ENCODE results near the gene GRAP.
"Not testable (repeated sequence)": the region's sequence is repeated elsewhere in the genome, so short reads cannot be mapped to it uniquely, and the experiment has no call there.

GRAP gene

DNA sequence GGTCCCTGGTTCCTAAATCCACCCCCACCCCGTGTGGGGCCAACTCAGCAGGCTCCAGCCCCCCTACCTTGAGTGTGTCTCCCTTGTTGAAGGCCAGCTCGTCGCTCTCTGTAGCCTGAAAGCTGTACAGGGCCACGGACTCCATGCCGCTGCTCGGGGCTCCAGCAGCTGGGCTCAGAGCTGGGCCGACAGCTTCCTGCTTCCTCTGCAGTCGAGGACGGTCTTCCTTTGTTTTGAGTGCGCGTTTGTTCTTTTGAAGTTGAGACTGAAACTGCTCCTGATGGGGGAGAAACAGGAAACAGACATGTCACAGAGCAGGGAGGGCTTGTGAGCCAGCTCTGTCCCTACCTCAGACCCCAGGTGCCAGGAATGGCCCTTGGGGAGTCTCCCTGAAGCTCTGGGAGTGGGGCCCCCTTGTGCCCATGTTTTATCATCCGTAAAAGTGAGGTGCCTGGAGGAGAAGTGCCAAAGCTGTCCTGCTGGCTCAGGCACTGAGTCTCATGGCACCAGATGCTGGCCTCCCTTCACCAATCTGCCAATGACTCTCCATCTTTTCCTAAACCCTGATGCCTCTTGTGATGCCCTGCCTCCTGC is at the start of gene GRAP:
Gene GRAP, minus strand, starts transcription at position 176 of the 594 bp plus-strand sequence. Its CDS starts 31 bp downstream, at position 145.
- in situ Hi-C loops (cut with MboI; ENCODE audit: low sequenced_read_pairs) = not testable (repeated sequence)

DNA sequence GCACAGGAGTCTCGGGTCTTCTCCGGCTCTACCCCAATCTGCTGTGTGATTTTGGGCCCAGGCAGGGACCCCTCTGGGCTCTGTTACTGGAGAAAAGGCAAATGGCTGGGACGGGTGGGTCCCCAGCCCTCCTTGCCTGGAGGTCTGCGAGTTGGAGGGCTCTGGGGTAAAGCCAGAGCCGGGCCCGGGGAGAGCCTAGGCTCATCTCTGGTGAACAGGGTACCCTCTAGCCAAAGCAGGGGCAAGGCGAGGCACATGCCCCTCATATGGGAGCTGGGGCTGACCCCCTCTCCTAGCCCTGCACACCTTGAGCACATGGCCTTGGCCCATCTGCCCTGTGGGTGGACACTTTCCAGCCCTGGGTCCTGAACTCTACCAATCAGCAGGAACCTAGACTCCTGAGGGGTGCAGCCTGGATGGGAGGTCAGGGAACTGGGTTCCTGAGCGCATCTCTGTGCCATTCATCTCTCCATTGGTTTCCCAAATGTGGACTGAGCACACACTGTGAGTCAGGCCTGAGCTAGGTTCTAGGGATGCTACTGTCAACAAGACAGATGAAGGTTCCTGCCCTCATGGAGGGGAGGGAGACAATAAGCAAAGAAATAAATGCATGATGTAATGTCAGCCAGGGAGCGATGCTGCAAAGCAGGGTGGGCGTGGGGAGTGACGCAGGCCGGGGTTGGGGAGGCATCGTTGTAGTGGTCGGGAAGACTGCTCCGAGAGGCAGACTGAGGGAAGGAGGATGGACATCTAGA is 47.1 kb upstream of the GRAP start:
- in situ Hi-C loops (cut with MboI; ENCODE audit: low sequenced_read_pairs) = not testable (repeated sequence)

DNA sequence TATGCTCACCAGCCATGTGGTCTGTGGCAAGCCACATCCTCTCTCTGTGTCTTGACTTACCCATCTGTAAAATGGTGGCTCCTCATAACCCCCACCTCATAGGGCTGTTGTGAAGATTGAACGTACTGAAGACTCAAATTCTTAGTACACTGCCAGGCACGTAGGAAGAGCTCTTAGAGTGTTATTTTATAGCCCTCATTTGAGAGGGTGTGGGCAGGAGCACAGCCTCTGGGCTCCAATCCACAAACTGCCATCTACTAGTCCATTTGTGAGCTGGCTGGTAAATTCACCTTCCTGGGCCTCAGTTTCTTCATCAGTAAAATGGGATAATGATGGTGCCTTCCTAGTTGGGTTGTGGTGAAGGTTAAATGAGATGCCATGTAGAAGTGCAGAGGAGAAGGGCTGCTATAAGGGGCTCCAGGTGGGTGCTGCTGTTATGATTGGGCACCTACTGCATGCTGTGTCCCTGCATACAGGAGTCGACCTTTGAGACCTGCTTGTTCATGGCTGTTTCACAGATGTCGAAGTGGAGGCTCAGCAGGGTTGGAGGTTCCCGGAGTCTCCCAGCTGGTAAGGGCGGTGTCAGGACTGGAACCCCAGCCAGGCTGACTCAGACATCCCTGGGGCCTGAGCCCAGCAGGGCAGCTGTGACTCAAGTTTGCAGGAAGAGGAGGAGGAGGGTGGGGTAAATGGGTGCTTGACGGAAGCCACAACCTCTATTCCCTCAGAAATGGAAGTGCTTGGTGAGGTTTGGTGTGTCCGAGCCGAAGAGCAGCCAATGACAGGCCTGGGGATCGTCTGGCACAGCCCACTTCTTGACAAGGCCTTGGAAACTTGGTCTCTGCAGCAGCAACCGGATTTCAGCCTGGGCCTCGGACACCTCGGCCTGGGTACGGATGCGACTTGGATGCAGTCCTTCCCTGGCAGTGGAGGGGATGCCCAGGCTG is 46.3 kb upstream of the GRAP start:
- in situ Hi-C loops (cut with MboI; ENCODE audit: low sequenced_read_pairs) = not testable (repeated sequence)

DNA sequence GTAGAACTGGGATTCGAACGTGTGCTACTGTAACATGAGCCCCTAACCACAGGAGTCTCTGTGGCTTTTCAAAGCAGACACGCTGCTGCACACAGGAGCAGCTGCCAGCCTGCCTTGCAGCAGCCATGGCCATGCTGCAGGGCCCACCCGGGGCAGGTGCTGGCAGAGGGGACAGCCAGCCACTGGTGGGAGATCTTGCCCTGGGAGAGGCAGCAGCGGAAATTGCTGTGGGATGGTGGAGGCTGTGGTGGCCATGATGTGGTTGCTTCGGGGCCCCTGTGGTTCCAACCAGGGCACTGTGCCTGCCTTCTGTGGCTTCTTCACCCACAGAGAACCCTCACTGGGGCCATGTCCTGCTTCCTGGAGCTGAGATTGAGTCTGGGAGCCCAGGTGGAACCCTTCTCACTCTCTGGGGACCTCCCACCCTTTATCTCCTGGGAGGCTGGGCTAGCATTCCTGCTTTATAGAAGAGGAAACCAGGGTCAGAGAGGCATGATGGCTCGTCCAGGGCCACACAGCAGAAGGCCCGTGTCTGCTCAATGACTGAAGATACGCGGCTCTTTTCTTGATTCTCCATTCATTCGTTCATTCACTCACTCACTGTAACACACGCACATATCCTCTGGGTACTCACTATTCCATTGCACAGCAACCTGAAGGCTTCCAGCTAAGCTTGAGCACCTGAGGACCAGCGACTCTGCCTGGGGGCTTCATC is 43.5 kb upstream of the GRAP start:
- in situ Hi-C loops (cut with MboI; ENCODE audit: low sequenced_read_pairs) = not testable (repeated sequence)

DNA sequence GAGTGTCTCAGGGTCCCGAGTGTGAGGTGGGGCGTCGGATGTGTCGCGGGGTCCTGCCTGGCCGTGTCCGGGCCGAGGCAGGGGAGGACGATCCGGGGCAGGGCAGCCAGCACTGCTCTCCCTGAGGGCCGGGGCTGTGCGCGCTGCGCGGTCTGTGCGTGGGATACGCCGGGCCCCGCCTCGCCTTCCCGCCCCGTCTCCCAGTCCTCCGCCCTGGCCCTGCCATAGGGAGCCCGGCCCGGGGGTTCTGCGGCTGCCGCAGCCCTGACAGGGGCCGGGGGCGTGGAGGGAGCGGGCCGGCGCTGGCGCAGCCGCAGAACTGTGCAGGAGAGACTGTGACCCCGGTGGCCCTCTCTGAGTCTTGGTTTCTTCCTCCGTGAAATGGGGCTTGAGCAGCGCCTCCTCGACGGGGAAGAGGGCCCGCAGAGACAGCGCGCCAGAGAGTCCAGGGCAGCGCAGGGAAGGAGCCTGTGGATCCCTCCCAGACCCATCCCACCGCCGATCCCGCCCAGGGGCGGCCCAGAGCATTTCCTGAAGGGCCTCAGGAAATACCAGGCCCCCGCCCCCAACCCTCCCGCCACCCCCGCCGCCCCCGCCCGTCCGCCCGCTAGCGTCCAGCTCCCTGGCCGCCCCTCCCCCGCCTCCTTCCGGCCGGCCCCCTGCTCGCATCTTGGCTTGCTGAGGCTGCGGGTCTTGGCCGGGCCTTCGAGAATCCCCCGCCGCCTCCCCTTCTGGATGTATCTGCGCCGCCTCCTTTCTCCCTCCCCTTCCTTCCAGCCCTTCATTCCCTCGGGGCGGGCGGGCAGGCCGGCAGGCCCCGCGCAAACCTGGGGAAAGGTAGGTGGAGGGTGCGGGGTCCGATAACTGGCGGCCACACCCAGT is 42.3 kb upstream of the GRAP start:
- in situ Hi-C loops (cut with MboI; ENCODE audit: low sequenced_read_pairs) = not testable (repeated sequence)

DNA sequence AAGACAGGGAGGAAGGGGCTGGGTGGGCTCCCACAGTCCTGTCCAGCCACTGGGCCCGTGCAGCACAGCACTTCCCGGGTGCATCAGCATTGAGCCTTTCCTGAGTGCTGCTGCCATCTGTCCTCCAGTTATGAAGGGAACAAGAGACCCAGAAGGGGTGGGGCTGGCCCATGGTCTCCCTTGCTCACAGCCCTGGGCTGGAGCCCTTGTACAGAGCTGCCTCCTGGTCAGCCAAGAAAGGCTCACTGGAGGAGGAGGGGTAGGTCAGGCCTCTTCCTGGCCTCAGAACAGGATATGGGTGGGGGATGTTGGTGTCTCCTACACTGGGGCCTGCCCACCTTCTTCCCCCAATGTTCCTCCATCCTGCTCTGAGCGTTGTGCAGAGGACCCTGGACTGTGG is 30.6 kb upstream of the GRAP start:
- in situ Hi-C loops (cut with MboI; ENCODE audit: low sequenced_read_pairs) = not testable (repeated sequence)

DNA sequence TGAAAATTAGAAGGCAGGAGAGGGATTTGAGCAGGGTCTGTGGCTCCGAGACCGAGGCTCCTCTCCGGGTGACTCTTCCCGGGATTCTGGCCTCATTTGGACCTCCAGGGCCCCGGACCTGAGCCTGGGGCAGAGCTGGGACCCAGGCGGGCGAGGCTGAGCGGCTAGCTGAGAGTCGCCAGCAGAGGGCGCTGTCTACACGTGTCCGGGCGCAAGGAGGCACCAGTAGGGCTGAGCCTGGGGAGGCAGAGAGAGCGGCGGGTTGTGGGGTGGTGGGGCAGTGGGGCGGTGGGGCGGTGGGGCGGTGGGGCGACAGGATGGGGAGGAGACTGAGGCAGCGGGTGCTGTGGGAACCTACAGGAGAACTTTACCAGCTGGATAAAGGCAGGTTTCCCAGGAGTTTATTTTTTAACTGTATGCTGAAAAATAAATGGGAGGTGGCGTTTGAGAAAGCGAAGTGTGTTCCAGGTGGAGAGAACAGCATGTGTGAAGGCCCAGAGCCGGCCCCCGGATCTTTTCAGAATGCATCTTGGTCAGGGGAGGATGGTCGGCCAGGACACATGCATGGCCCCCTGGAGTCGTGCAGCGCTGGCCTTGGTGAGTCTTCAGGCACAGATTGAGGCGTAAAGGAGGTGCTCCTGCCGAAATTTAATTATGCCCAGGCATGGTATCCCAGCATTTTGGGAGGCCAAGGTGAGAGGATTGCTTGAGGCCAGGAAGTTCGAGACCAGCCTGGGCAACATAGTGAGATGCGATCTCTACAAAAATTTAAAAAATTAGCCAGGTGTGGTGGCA is 29.8 kb upstream of the GRAP start:
- in situ Hi-C loops (cut with MboI; ENCODE audit: low sequenced_read_pairs) = not testable (repeated sequence)

DNA sequence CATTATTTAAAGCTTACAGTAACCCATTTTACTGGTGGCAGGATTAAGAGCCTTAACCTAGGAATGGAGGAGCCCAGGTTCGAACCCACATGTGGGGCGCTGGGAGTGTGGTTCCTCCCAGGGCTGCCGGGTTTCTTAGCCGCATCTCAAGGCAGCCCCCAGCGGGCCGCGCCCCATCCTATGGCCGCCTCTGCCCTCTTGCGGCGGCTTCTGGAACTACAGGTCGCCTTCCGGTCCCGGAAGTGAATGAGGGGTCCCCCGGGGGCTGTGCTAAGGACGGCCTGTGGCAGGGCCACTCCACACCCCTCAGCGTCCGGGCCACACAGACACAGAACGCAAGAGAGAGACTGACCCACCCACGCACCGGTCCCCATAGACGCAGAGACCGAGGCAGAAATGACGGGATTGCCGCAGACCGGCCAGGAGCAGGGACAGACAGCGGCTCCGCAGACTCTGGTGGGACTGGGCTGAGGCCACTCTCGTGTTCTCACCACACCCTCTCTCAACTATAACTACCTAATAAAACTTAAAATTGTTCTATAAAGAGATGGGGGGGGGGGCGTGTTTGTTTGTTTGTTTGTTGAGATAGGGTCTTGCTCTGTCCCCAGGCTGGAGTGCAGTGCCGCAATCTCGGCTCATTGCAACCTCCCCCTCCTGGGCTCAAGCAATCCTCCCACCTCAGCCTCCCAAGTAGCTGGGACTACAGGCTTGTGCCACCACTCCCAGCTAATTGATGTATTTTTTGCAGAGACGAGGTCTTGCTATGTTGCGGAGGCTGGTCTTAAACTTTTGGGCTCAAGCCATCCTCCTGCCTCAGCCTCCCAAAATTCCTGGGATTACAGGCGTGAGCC is 23.8 kb upstream of the GRAP start:
- in situ Hi-C loops (cut with MboI; ENCODE audit: low sequenced_read_pairs) = not testable (repeated sequence)

DNA sequence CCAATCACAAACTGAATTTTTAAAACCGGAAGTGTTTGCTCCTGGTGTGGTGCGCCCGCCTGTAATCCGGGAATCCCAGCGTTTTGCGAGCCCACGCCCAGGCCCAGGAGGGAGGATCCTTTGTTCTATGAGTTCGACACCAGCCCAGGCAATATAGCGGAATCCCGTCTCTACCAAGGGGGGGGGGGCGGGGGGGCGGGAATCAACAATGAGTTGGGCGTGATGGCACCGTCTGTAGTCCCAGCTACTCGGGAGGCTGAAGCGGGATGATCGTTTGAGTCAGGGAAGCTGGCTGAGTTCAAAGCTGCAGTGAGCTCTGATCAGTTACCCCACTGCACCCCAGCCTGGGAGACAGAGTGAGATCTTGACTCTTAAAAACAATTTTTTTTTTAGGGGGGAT is 17.6 kb upstream of the GRAP start:
- in situ Hi-C loops (cut with MboI; ENCODE audit: low sequenced_read_pairs) = not testable (repeated sequence)

DNA sequence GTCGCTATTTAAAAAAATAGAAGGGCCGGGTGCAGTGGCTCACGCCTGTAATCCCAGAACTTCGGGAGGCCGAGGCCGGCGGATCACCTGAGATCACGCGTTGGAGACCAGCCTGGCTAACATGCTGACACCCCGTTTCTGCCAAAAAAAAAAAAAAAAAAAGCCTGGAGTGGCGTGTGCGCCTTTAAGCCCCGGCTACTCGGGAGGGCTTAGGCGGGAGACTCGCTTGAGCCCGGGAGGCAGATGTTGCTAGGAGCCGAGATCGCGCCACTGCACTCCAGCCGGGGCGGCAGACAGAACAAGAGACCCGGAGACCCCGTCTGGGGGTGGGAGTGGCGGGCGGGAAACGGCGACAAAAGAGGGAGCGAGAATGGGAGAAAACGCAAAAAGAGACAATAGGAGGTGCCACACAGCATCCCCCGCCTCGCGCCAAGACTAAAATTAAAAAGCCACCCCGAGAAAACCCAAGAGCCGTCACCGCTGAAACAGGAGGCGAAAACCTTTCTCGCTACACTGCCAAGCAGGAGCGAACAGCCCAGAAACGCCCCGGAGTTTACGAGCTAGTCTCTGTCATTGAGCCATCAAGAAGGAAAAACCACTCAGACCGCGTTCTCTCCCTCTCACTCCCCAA is 16.7 kb upstream of the GRAP start:
- in situ Hi-C loops (cut with MboI; ENCODE audit: low sequenced_read_pairs) = not testable (repeated sequence)

DNA sequence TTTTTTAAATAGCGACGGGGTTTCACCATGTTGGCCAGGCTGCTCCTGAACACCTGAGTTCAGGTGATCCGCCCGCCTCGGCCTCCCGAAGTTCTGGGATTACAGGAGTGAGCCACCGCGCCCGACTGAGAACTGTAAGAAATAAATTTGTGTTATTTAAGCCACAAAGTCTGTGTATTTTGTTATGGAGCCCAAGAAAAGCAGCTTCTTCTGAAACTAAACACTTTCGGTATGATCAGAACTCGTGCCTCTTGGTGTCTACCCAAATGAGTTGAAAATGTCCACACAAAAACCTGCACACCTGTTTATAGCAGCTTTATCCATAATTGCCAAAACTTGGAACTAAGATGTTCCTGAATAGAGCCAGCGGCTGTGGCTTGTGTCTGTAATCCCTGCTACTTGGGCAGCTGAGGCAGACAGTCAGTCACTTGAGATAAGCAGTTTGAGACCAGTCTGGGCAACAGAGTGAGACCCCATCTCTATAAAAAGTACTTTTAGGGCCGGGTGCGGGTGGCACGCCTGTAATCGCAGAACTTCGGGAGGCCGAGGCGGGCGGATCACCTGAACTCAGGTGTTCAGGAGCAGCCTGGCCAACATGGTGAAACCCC is 16.1 kb upstream of the GRAP start:
- in situ Hi-C loops (cut with MboI; ENCODE audit: low sequenced_read_pairs) = not testable (repeated sequence)

DNA sequence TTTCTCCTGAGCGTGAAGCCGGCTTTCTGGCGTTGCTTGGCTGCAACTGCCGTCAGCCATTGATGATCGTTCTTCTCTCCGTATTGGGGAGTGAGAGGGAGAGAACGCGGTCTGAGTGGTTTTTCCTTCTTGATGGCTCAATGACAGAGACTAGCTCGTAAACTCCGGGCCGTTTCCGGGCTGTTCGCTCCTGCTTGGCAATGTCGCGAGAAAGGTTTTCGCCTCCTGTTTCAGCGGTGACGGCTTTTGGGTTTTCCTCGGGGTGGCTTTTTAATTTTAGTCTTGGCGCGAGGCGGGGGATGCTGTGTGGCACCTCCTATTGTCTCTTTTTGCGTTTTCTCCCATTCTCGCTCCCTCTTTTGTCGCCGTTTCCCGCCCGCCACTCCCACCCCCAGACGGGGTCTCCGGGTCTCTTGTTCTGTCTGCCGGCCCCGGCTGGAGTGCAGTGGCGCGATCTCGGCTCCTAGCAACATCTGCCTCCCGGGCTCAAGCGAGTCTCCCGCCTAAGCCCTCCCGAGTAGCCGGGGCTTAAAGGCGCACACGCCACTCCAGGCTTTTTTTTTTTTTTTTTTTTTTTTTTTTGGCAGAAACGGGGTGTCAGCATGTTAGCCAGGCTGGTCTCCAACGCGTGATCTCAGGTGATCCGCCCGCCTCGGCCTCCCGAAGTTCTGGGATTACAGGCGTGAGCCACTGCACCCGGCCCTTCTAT is 15.4 kb upstream of the GRAP start:
- in situ Hi-C loops (cut with MboI; ENCODE audit: low sequenced_read_pairs) = not testable (repeated sequence)

DNA sequence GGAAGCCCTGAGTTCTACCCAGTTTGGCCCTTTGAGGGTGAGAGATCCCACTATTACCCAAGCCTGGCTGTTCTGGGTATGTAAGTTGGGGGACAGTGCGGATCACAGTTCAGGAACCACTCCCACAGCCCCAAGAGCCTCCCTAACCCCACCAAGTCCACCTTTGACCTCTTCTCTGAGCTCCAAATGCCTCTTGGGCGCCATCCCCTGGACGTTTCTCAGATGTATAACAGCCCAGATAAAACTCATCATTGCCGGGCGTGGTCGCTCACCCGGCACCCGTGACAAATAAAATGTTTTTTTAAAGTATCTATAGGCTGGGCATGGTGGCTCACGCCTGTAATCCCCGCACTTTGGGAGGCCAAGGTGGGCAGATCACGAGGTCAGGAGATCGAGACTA is 8.7 kb upstream of the GRAP start:
- in situ Hi-C loops (cut with MboI; ENCODE audit: low sequenced_read_pairs) = not testable (repeated sequence)

DNA sequence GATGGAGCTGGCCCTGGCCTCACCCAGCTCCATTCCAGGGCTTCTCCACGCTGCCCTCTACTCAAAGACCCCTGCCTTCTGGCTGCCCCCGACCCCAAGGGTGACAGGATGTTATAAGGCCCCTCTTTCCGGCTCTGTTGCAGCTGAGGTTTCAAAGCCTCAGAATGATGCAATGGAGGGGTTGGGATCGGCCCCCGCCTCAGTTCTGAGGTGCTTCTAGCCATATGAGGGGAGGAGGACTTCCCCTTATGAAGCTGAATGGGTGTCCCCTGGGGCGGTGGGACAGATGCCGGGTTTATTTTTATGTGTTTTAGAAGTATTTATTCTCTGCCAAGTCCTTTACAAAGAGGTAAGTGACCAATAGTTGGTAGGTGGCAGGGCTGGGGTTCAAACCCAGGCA is 2.1 kb upstream of the GRAP start:
- in situ Hi-C loops (cut with MboI; ENCODE audit: low sequenced_read_pairs) = not testable (repeated sequence)

DNA sequence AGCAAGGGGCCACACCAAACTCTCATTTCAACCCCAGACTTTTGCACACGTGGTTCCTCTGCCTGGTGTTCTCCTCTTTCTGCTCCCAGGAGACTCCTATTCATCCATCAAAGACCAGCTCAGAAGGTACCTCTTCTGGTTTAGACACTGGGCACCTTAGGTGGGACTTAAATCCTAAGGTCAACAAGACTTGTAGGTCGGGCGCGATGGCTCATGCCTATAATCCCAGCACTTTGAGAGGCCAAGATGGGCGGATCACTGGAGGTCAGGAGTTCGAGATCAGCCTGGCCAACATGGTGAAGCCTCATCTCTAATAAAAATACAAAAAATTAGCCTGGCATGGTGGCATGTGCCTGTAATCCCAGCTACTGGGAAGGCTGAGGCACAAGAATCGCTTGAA is 753 bp upstream of the GRAP start:
- in situ Hi-C loops (cut with MboI; ENCODE audit: low sequenced_read_pairs) = not testable (repeated sequence)

DNA sequence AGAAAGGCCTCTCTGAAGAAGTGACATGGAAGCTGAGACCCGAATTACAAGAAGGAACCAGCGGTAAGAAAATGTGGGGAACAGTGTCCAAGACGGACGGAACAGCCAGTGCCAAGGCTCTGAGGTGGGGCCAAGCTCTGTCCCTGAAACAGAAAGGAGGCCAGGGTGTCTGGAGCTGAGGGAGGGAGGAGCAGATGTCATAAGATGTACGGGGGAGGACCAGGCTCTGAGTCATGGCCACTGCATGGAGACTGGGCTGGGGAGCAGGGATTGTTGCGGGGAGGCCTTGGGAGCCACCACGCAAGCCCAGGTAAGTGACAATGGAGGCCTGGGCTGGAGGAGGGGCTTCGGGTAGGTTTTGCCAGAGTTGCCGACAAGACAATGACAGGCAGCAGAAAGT is 2.1 kb downstream of the GRAP start:
- in situ Hi-C loops (cut with MboI; ENCODE audit: low sequenced_read_pairs) = not testable (repeated sequence)

DNA sequence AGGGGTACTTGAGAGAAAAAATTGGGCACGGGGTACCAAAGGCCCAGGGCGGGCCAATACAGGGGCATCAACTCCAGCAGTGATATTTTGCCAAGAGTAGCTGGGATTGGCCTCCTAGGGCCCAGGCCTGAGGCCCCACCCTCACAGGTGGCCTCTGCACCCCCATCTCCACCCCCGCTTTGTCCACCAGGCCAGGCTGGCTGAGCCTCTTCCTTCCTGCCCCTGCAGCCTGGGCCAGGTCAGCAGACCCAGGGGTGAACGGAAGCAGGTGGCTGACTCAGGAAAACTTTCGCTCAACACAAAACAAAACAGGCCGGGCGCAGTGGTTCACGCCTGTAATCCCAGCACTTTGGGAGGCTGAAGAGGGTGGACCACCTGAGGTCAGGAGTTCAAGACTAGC is 3.7 kb downstream of the GRAP start:
- in situ Hi-C loops (cut with MboI; ENCODE audit: low sequenced_read_pairs) = not testable (repeated sequence)

Data from HL-60/S4 (cell line).